Measurements from ENCODE around the gene EXOC4. TPM values are rescaled to one million over a fixed set of nuclear protein-coding genes. Genes with fewer than 3 reads are reported as not detected.

Gene EXOC4
- total and polyA plus RNA-seq, 2 donors (not counting 3 experiments of a cell fraction or from before 2014, with no cell fraction given) = 20.3 to 73.1 TPM

DNA sequence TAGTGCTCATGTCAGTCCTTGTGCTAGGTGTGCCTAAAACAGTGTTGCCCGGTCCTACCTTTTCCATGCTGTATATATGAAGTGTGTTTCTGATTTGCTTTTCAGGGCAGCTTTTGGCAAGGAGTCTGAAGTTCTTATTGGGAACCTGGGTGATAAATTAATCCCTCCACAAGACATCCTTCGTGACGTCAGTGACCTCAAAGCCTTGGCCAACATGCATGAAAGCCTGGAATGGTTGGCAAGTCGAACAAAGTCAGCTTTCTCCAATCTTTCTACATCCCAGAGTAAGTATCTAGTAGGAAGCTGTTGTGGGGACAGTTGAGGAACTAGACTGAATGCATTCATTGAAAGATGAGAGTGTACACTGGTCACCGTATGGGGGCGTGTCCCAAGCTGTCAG lies 684.9 kb downstream of the EXOC4 start:
- ChIA-PET CTCF (no interaction called here), POLR2A (no interaction called here)
- intact Hi-C loops (cut with micrococcal nuclease) = no loop called here

DNA sequence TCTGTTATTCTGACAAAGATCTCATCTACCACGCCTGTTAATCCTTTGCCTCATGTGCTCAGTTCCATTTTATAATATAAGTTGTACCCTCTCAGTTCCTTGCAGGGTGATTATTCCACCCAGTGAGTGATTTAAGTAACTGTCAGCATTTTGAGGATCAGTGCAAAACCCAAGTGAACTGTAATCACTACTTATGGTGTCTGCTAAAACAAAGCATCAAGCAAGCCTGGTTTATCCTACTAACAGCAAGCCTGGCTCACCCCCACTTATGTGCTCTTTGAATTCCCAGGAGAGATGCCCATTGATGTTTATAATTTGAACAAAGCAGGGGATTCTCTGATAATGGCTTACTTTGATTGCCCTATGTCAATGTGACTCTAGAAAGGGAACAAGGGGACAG lies 687.5 kb downstream of the EXOC4 start:
- Histone ChIP-seq H3K9ac (replicated peaks; ENCODE audit: extremely low read depth, insufficient read depth, low read length) (no peak overlapping the region), H3K79me2 (ENCODE audit: control insufficient read depth, insufficient read depth, low read length) (no peaks in the 10 kb centered on the region), H3K4me1 (ENCODE audit: control insufficient read depth, extremely low read depth, insufficient read depth, low read length) (no peaks in the 10 kb centered on the region), H3K9me1 (replicated peaks; ENCODE audit: control insufficient read depth, extremely low read depth, insufficient read depth, low read length) (no peaks in the 10 kb centered on the region), H3K4me2 (ENCODE audit: insufficient read depth, low read length) (no peak overlapping the region), H3K36me3 (ENCODE audit: control insufficient read depth in 2 of 2, extremely low read depth in 1 of 2, insufficient read depth in 2 of 2, low read length in 2 of 2) (no peaks in the 10 kb centered on the region), H4K20me1 (replicated peaks; ENCODE audit: control insufficient read depth, extremely low read depth, insufficient read depth, low read length) (no peaks in the 10 kb centered on the region), H3K9me3 (replicated peaks; ENCODE audit: control insufficient read depth, insufficient read depth, low read length) (no peaks in the 10 kb centered on the region), H3K27ac (ENCODE audit: insufficient read depth, low read depth, low read length) (no peak overlapping the region), H3K4me3 (replicated peaks in 1 of 3; ENCODE audit: insufficient read depth in 1 of 3, low read depth in 1 of 3, low read length in 3 of 3) (no peak overlapping the region), H2AFZ (ENCODE audit: low read depth, low read length) (no peak overlapping the region), H3K27me3 (ENCODE audit: control insufficient read depth in 2 of 2, insufficient read depth in 2 of 2, low read length in 2 of 2) (no peaks in the 10 kb centered on the region)
- no TSS peak for BruUV-seq (replicated peaks)
- no peak for DNase-seq (ENCODE audit: low read depth, low spot score)
- no peak for TF ChIP-seq MYC (IDR thresholded peaks at IDR 0.05; ENCODE audit: low read depth, low read length)
- TF ChIP-seq, protein P1, sequence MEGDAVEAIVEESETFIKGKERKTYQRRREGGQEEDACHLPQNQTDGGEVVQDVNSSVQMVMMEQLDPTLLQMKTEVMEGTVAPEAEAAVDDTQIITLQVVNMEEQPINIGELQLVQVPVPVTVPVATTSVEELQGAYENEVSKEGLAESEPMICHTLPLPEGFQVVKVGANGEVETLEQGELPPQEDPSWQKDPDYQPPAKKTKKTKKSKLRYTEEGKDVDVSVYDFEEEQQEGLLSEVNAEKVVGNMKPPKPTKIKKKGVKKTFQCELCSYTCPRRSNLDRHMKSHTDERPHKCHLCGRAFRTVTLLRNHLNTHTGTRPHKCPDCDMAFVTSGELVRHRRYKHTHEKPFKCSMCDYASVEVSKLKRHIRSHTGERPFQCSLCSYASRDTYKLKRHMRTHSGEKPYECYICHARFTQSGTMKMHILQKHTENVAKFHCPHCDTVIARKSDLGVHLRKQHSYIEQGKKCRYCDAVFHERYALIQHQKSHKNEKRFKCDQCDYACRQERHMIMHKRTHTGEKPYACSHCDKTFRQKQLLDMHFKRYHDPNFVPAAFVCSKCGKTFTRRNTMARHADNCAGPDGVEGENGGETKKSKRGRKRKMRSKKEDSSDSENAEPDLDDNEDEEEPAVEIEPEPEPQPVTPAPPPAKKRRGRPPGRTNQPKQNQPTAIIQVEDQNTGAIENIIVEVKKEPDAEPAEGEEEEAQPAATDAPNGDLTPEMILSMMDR (IDR thresholded peaks at IDR 0.05; ENCODE audit: extremely low read depth in 1 of 2, insufficient read depth in 1 of 2, low read depth in 1 of 2, low read length in 2 of 2) = no peak
- TF ChIP-seq, protein P2, sequence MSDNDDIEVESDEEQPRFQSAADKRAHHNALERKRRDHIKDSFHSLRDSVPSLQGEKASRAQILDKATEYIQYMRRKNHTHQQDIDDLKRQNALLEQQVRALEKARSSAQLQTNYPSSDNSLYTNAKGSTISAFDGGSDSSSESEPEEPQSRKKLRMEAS (IDR thresholded peaks at IDR 0.05; ENCODE audit: insufficient read depth, insufficient read length) = no peak
- TF ChIP-seq POLR2AphosphoS5 (IDR thresholded peaks at IDR 0.05; ENCODE audit: insufficient read depth, low read depth, low read length) = no peak
- TF ChIP-seq POLR2A (IDR thresholded peaks at IDR 0.05; ENCODE audit: low read depth, low read length) = no peak
- TF ChIP-seq JUN (IDR thresholded peaks at IDR 0.05; ENCODE audit: borderline replicate concordance, insufficient read depth, insufficient read length, low read depth) = no peak
- TF ChIP-seq FOS (IDR thresholded peaks at IDR 0.05; ENCODE audit: borderline replicate concordance, insufficient read depth, low read length) = no peak
- TF ChIP-seq GATA2 (IDR thresholded peaks at IDR 0.05; ENCODE audit: insufficient read depth, insufficient read length, low read depth, low read length) = no peak
- no peak for TF ChIP-seq EZH2 (IDR thresholded peaks at IDR 0.05; ENCODE audit: borderline replicate concordance, low read depth, low read length, severe bottlenecking)
- ChIA-PET CTCF (no interaction called here), POLR2A (no interaction called here)
- intact Hi-C loops (cut with micrococcal nuclease) = no loop called here
- no peak for FAIRE-seq
- dilution Hi-C loops (cut with MboI; ENCODE audit: extremely low pct_ligation_motif_present, low sequenced_read_pairs) = no loop called here

More for the DNA sequence above, 684.9 kb downstream of the EXOC4 start:
- Histone ChIP-seq H2AFZ (ENCODE audit: low read depth, low read length) (no peak overlapping the region), H3K9me3 (replicated peaks; ENCODE audit: control insufficient read depth, insufficient read depth, low read length) (no peaks in the 10 kb centered on the region), H3K79me2 (ENCODE audit: control insufficient read depth, insufficient read depth, low read length) (no peaks in the 10 kb centered on the region), H3K9me1 (replicated peaks; ENCODE audit: control insufficient read depth, extremely low read depth, insufficient read depth, low read length) (no peaks in the 10 kb centered on the region), H4K20me1 (replicated peaks; ENCODE audit: control insufficient read depth, extremely low read depth, insufficient read depth, low read length) (no peaks in the 10 kb centered on the region), H3K4me1 (ENCODE audit: control insufficient read depth, extremely low read depth, insufficient read depth, low read length) (no peaks in the 10 kb centered on the region), H3K4me3 (replicated peaks in 1 of 3; ENCODE audit: insufficient read depth in 1 of 3, low read depth in 1 of 3, low read length in 3 of 3) (no peak overlapping the region), H3K27ac (ENCODE audit: insufficient read depth, low read depth, low read length) (no peak overlapping the region), H3K4me2 (ENCODE audit: insufficient read depth, low read length) (no peak overlapping the region), H3K9ac (replicated peaks; ENCODE audit: extremely low read depth, insufficient read depth, low read length) (no peak overlapping the region), H3K27me3 (ENCODE audit: control insufficient read depth in 2 of 2, insufficient read depth in 2 of 2, low read length in 2 of 2) (no peaks in the 10 kb centered on the region), H3K36me3 (ENCODE audit: control insufficient read depth in 2 of 2, extremely low read depth in 1 of 2, insufficient read depth in 2 of 2, low read length in 2 of 2) (no peaks in the 10 kb centered on the region)
- no TSS peak for BruUV-seq (replicated peaks)
- FAIRE-seq = no peak
- no peak for DNase-seq (ENCODE audit: low read depth, low spot score)
- dilution Hi-C loops (cut with MboI; ENCODE audit: extremely low pct_ligation_motif_present, low sequenced_read_pairs) = no loop called here
- TF ChIP-seq, protein P1 (IDR thresholded peaks at IDR 0.05; ENCODE audit: extremely low read depth in 1 of 2, insufficient read depth in 1 of 2, low read depth in 1 of 2, low read length in 2 of 2) = no peak
- no peak for TF ChIP-seq POLR2AphosphoS5 (IDR thresholded peaks at IDR 0.05; ENCODE audit: insufficient read depth, low read depth, low read length)
- TF ChIP-seq JUN (IDR thresholded peaks at IDR 0.05; ENCODE audit: borderline replicate concordance, insufficient read depth, insufficient read length, low read depth) = no peak
- TF ChIP-seq, protein P2 (IDR thresholded peaks at IDR 0.05; ENCODE audit: insufficient read depth, insufficient read length) = no peak
- TF ChIP-seq EZH2 (IDR thresholded peaks at IDR 0.05; ENCODE audit: borderline replicate concordance, low read depth, low read length, severe bottlenecking) = no peak
- no peak for TF ChIP-seq MYC (IDR thresholded peaks at IDR 0.05; ENCODE audit: low read depth, low read length)
